HG03558 (cell line): ENCODE data around the gene FOXO3.
"Not testable (repeated sequence)": the region's sequence is repeated elsewhere in the genome, so short reads cannot be mapped to it uniquely, and the experiment has no call there.

Experiments used
- ATAC-seq: cut with Tn5 transposase; IDR thresholded peaks from one replicate; pipeline ENCODE4 v1.9.1; 2021; ENCODE audit warnings: moderate number of reproducible peaks; ENCODE audit not compliant: unreplicated experiment; ENCODE audit errors: extremely low read depth

The FOXO3 gene

DNA sequence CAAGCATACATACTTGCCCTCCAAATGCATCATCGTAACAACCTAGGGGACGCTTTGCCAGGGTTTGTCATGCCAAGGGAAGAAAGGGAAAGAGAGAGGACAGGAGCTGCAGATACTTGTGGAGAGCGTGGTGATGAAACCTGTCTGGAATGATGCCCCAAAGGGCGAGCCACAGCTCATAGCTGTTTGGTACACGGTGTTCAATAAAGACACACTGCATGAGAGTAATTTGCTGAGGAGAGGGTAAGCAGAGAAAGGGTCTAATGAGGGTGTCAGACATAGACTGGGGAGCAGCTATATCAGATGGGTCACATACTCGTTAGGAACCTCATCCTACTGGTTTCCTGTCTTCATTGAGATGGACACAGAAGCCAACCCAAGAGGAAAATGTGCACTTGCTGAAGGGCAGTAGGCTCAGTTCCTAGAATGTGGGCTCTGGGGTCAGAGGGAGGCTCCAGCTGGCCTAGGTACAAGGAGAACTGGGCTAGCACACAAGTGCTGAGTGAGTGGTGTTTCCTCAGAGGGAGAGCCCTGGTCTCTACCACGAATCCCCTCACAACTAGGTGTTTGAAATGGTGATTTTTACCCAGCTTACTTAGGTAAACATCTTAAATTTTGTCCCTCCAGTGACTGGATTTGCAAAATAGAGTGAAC lies 5.2 kb upstream of the FOXO3 start:
- ATAC-seq = no peak

- ATAC-seq = no peak
These were observed 4.5 kb upstream of the FOXO3 start for GRCh38 chr6:108556250-108556649.

DNA sequence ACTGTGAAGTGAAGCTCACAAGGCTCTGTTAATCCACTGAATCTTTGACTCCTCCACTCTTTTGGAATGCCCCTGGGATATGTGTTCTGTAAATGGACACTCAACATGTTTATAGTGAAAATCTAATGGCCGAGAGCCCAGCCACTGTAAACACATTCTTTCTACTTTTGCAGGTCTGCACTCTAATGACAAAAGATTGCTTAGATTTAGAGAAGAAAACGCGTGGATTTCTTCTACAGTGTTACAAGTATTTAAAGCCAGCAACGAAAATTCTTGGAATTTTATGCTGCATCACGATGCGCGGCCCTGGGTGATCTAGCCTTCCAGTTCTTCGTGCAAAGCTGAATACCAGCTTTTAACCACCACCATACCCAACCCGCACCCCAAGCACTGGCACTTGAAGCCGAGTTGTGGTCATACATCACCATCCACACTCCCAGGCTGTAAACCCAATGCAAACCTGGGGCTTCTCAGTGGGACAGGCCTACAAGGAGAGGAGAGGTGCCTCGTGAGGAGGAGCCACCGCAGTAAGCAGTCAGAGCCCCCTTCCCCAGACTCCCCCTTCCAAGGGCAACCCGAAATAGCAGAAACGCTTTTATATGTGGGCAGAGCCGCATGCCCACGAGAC lies 3.7 kb upstream of the FOXO3 start:
- no peak for ATAC-seq

DNA sequence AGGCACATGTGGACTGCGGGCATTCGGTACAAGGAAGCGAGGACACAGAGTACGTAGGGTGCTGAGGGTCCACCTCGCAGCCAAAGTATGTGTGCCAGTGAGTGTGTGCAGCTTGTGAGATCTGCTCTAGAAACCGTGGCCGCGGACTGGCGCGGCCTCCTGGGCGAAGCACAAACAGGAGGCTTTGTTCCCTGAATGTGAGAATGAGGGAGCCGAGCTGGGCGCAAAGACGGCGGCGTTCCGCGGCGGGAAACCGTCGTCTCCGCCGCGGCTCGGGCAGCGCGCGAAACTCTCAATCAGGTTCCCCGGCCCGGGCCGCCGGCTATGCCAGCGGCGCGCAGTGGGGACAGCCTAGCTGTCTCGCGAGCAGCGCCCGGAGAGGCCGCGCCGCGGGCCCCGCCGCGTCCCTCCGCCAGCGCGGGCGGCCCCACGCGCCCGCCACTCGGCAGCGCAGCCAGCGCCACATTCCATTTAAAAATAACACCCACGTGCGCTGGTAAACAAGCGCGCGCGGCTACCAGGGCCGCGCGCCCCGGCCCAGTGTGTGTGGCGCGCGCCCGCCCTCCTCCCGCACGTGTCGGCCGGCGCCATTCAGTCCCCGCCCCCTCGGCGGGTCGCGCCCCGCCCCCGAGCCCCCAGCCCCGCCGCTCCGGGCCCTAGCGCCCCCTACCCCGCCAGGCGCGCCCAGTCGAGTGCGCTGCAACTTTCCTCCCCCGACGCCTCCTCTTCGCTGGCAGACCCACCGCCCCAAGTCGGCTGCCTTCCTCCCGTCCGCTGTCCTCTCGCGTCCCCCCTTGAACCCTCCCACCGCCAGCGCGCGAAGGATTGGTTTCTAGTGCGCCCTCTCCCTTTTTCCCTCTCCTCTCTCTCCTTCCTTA lies 3.0 kb upstream of the FOXO3 start:
- ATAC-seq = no peak

- peak; percentile 38 for ATAC-seq
These were observed 2.2 kb upstream of the FOXO3 start for GRCh38 chr6:108558372-108559096.

DNA sequence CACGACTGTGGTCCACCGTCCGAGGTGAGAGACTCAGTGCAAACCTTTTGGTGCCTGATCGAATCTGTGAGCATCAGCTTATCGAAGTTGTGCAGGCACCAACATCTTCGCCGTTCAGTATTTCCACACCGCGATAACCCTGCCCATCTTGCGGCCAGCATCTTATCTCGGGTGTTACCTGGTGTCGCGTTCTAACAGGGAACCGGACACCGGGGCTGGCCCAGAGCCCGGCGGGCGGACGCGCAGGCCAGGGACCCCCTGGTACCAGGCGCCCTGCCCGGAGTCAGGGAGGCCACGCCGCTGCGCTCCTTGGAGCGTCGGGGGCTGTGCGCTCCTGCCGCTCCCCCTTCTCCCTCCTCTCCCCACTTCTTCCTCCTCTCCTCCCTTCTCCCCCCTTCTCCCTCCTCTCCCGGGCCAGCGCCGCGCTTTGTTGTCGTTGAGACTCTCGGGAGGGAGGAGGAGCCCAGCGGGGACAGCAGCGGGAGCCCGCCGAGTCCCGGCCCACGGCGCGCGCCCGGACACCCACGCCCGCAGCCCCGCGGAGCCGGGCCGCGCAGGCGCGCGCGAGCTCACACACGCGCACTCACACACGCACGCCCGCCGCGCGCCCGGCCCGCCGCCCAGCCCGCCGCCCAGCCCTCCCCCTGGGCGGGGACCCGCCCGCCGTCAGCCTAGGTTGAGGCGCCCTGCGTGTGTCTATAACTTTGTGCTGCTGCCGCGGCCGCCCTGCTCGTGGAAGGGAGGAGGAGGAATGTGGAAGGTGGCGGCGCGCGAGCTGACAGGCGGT lies 1.4 kb upstream of the FOXO3 start:
- no peak for ATAC-seq

DNA sequence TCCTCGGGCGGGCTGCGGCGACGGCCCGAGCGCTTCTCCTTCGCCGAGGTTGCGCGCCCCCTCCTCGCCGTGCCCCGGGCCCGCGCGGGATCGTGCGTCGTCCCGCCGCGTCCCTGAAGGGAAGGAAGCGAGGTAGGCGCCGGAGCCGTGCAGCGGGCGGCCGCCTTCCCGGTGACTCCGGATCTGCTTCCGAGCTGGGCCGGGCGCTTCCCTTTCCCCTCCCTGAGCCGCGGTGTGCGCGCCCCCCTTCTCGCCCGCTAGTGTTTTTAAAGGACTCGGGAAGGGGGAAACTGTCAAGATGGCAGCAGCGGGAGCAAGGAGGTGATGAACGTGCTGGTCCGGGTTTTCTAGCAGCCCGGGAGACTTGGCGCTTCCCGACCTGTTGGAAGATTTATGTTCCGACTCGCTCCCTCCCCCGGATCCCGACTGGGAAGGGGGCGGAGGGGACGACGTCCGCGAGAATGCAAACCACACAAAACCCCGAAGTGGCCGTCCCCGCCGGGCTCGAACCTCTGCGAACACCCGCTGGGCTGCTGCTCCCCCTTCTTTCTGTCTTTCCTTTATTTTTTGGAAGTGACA lies 744 bp upstream of the FOXO3 start:
- no peak for ATAC-seq

DNA sequence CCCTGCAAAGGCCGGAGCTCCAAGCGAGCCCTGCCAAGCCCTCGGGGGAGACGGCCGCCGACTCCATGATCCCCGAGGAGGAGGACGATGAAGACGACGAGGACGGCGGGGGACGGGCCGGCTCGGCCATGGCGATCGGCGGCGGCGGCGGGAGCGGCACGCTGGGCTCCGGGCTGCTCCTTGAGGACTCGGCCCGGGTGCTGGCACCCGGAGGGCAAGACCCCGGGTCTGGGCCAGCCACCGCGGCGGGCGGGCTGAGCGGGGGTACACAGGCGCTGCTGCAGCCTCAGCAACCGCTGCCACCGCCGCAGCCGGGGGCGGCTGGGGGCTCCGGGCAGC lies 561 bp downstream of the FOXO3 start:
- not testable (repeated sequence) for ATAC-seq

- ATAC-seq = no peak
These were observed 1.2 kb downstream of the FOXO3 start for GRCh38 chr6:108561742-108562502.

DNA sequence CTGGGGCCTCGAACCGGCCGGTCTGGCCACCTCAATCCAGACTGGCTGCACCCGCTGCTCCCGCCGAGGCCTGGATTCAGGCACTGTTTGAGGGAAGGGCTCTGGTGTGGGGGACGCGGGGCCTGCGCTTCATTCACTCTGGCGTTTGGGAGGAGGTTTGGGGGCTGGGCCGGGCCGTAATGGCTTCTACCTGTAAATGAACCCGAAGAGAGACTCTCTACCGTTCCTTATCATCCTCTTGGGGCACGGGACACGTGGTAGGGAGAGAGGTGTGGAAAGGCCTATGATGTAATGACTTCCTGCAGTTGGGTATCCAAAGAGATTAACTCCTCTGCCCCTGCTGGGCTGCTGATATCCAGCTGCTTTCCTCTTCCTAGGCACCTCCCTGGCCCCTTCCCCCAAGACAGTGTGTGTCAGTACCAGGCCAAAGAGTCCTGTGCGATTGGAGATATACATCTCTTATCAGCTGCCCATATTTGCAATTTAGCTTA lies 1.8 kb downstream of the FOXO3 start:
- ATAC-seq = no peak

DNA sequence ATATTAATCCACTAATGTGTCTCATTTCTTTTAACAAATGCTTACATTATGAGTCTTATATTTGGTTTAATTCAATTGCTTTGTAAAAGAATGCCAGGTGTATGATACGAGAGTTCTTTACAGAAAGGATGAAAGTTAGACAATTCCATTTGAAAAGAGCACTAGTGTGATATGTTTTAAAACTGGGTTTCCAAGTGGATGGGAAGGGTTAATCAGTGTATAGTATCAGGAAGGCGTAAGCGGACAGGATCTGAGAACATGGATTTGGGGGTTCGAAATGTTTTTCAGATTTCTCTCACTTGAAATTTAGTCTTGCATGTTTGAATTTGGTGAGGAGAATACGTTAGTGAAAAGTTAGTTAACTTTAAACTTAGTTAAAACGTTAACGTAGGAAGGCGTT lies 2.6 kb downstream of the FOXO3 start:
- ATAC-seq = no peak

DNA sequence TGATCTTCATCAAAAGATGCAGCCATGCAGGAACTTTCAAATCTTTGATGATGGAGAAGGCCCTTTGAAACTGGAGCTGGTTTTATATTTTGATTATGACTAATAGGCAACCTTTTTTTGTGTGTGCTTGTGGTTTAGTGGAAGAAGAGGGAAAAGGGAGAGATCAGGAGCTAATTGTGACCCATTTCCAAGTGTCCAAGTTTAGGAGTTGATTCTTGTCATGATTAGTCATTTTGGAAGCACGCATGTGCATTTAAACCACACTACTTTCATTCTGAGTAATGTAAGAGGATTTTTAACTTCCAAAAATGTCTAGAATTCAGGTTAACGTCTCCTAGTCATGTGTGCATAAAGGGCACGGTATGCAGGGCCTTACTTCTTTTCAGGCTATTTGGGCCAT lies 3.5 kb downstream of the FOXO3 start:
- ATAC-seq = no peak

- ATAC-seq = peak; percentile 54
These were observed 4.5 kb downstream of the FOXO3 start for GRCh38 chr6:108565091-108565766.

- no peak for ATAC-seq
These were observed 5.2 kb downstream of the FOXO3 start for GRCh38 chr6:108565893-108566292.

DNA sequence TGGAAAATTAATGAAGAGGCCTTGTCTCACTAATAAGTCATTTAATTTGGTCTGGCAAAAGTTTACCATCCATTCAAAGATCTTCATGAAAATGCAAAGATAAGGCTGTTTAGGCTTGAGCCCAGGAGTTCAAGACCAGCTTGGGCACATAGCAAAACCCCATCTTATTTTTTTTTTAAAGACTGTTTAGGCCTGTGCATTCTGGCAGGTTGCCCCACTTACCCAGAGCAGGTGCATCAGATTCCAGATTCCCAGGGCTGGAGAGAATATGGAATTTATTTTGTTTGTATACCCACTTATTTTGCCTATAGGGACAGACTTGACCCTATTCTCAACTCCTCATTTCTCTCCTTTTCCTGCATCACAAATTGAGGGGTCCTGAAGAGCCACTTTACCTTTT lies 5.7 kb downstream of the FOXO3 start:
- ATAC-seq = no peak

DNA sequence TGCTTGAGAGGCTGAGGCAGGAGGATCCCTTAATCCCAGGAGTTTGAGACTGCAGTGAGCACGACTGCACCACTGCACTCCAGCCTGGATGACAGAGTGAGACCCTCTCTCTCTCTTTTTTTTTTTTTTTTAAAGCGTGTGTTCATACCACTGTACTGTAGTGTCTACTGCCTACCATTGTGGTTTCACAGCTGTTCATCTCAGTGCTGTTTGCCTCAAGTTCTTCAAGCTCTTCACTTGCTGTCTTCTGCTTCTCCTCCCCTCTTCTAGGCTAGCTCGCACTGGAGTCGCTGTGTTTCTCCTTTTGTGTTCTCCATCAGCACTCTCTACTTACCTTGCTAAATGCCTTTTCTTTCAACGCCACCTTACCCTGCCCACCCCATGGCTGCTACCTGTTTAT lies 7.4 kb downstream of the FOXO3 start:
- ATAC-seq = no peak

GRCh38 chr6:108568551-108569305 lies 8.0 kb downstream of the FOXO3 start:
- no peak for ATAC-seq

GRCh38 chr6:108570517-108570916 lies 9.8 kb downstream of the FOXO3 start:
- no peak for ATAC-seq
